Osteoblast (primary cell): ENCODE measurements around the gene FAM47E. TPM values are rescaled to one million over a fixed set of nuclear protein-coding genes. Genes with fewer than 3 reads are reported as not detected.
A peak's percentile ranks its signal among the peaks of the same experiment; 100 is the strongest.

Experiments used
- DNase-seq: peaks from one replicate; pipeline ENCODE4 v3.0.0; 2011; ENCODE audit warnings: low spot score, mixed read lengths; ENCODE audit not compliant: insufficient read length; ENCODE audit errors: missing footprints
- H2AFZ ChIP-seq: 2 replicates; pipeline ENCODE4 v1.6.0; 2011; ENCODE audit warnings: mild to moderate bottlenecking, low read length
- H3K27ac ChIP-seq: 2 replicates; pipeline ENCODE4 v1.5.1; 2011; ENCODE audit warnings: mild to moderate bottlenecking, low read depth, low read length, moderate library complexity
- H3K27me3 ChIP-seq: 2 replicates; pipeline ENCODE4 v1.6.0; 2012; ENCODE audit warnings: mild to moderate bottlenecking, control low read depth, inconsistent platforms, low read length, moderate library complexity; ENCODE audit not compliant: insufficient read depth
- H3K36me3 ChIP-seq: 2 replicates; pipeline ENCODE4 v1.5.1; 2011; ENCODE audit warnings: mild to moderate bottlenecking, low read length, control low read depth, moderate library complexity; ENCODE audit not compliant: insufficient read depth
- H3K4me1 ChIP-seq: 2 replicates; pipeline ENCODE4 v1.5.1; 2011; ENCODE audit warnings: mild to moderate bottlenecking, low read length, control low read depth, moderate library complexity; ENCODE audit not compliant: insufficient read depth
- H3K4me2 ChIP-seq: 2 replicates; pipeline ENCODE4 v1.6.0; 2011; ENCODE audit warnings: mild to moderate bottlenecking, low read length; ENCODE audit not compliant: insufficient read depth
- H3K4me3 ChIP-seq: fragments of 200-600 bp; sonication (generic); 3 replicates; pipeline ENCODE4 v1.5.1; 2012; ENCODE audit warnings: mild to moderate bottlenecking, low read length, inconsistent platforms; ENCODE audit not compliant: insufficient read depth
- H3K79me2 ChIP-seq: 2 replicates; pipeline ENCODE4 v1.6.0; 2012; ENCODE audit warnings: mild to moderate bottlenecking, low read length, control low read depth, inconsistent platforms; ENCODE audit not compliant: insufficient read depth
- H3K9me3 ChIP-seq: 2 replicates; pipeline ENCODE4 v1.5.1; 2011; ENCODE audit warnings: low read depth, low read length, control low read depth
- H4K20me1 ChIP-seq: 2 replicates; pipeline ENCODE4 v1.6.0; 2012; ENCODE audit warnings: mild to moderate bottlenecking, low read length, control low read depth; ENCODE audit not compliant: insufficient read depth
- CTCF ChIP-seq: IDR thresholded peaks from 2 replicates; pipeline ENCODE4 v1.5.1; 2011; ENCODE audit warnings: mild to moderate bottlenecking, low read depth, low read length, moderate library complexity; ENCODE audit errors: extremely low read depth
- total RNA-seq: library from RNA; depleted of rRNA; stranded (reverse); fragments of >200 nt; gene quantifications from 2 replicates; pipeline ENCODE4 v1.2.3, GENCODE V29; 2012

FAM47E gene
- total RNA-seq, 1 donor: 0.36 TPM

DNA sequence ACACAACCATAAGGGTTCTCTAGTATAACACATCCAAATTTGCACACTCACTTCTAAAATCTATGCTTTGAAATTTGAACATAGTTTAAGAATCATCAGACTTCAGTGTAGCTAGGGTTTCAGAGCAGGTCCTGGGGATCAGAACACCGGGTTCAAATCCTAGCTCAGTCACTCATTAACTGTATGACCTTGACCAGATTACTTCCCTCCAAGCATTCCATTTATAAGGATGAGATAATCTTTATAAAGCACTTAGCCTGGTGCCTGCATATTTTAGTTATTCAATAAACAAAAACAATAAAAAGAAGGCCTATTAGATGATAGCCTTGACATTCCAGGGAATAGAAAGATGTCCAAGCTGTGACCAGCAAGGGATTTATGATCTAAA lies 50.2 kb downstream of the FAM47E start:
- H3K27me3 ChIP-seq: no peaks in the 10 kb centered on the region
- H3K9me3 ChIP-seq: no peaks in the 10 kb centered on the region
- peaks cover 9% of the 10 kb centered on the region for H3K79me2 ChIP-seq
- H2AFZ ChIP-seq: no peak overlapping the region
- no peak for DNase-seq
- H4K20me1 ChIP-seq: peaks cover 3% of the 10 kb centered on the region
- H3K4me2 ChIP-seq: peak overlapping the region; percentile 62
- H3K4me3 ChIP-seq: no peak overlapping the region
- H3K4me1 ChIP-seq: peaks cover 20% of the 10 kb centered on the region
- H3K36me3 ChIP-seq: no peaks in the 10 kb centered on the region
- TF ChIP-seq CTCF: no peak
- peak overlapping the region; percentile 25 for H3K27ac ChIP-seq

- no peak overlapping the region for H3K4me3 ChIP-seq
- no peak overlapping the region for H3K27ac ChIP-seq
- peaks cover 27% of the 10 kb centered on the region for H3K4me1 ChIP-seq
- no peaks in the 10 kb centered on the region for H3K9me3 ChIP-seq
- H4K20me1 ChIP-seq: peaks cover 3% of the 10 kb centered on the region
- no peak overlapping the region for H3K4me2 ChIP-seq
- no peak for TF ChIP-seq CTCF
- no peaks in the 10 kb centered on the region for H3K36me3 ChIP-seq
- no peaks in the 10 kb centered on the region for H3K27me3 ChIP-seq
- no peak for DNase-seq
- no peak overlapping the region for H2AFZ ChIP-seq
- H3K79me2 ChIP-seq: peaks cover 17% of the 10 kb centered on the region
Observed at GRCh38 chr4:76302826-76303438, 51.4 kb downstream of the FAM47E start.

DNA sequence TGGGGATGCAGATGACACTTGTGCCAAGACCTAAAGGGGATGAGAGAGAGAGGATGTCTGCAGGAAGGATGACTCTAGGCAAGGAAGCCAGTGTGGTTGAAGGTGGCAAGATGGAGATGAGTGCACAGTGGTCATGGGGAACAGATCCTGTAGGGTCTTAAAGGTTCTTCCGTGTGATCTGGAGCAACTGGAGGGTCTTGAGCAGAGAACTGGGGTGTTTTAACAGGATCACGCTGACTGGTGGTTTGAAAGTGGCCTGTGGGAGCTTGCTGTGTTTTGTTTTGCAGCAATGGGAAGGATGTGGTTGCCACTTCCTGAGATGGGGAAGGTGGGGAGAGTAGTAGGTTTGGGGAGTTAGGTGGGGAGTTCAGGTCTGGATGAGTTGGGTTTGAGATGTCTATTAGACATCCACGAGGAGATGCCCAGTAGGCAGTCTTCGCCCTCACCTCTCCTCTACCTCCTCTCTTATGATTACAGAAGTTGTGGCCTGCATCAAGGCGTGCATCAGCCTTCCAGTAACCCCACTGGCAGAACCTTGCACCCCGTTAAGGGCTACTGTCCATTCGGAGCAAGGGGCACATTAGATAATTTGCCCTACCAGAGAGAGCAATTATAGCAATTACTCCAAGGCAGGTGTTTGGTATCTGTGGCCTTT lies 53.6 kb downstream of the FAM47E start:
- no peaks in the 10 kb centered on the region for H3K27me3 ChIP-seq
- H3K27ac ChIP-seq: no peak overlapping the region
- peaks cover 4% of the 10 kb centered on the region for H3K36me3 ChIP-seq
- H3K4me3 ChIP-seq: peak overlapping the region; percentile 85
- peak overlapping the region; percentile 87 for H3K4me2 ChIP-seq
- H3K4me1 ChIP-seq: peaks cover 27% of the 10 kb centered on the region
- no peaks in the 10 kb centered on the region for H3K9me3 ChIP-seq
- peak overlapping the region; percentile 89 for H2AFZ ChIP-seq
- H4K20me1 ChIP-seq: peaks cover 3% of the 10 kb centered on the region
- no peak for TF ChIP-seq CTCF
- peaks cover 21% of the 10 kb centered on the region for H3K79me2 ChIP-seq
- DNase-seq: no peak
